Measurements from ENCODE around the gene CCNL2.
A peak's percentile ranks its signal among the peaks of the same experiment; 100 is the strongest.

The CCNL2 gene

GRCh38 chr1:1356166-1356795, 42.9 kb downstream of the CCNL2 start:
- DNase-seq (ENCODE audit: low read depth): no peak

GRCh38 chr1:1355416-1355815, 43.7 kb downstream of the CCNL2 start:
- no peak for DNase-seq (ENCODE audit: low read depth)

GRCh38 chr1:1354271-1355247, 44.6 kb downstream of the CCNL2 start:
- DNase-seq (ENCODE audit: low read depth): no peak

- no peak for DNase-seq (ENCODE audit: low read depth)
Observed at GRCh38 chr1:1353389-1354151, 45.6 kb downstream of the CCNL2 start.

GRCh38 chr1:1352786-1353388, 46.2 kb downstream of the CCNL2 start:
- DNase-seq (ENCODE audit: low read depth): no peak

GRCh38 chr1:1351511-1352427, 47.4 kb downstream of the CCNL2 start:
- DNase-seq (ENCODE audit: low read depth): no peak

GRCh38 chr1:1349256-1350012, 49.7 kb downstream of the CCNL2 start, which contains the start of gene DVL1:
Gene DVL1, minus strand, starts transcription at chr1:1349418. Its CDS starts 353 bp downstream, at chr1:1349065.
- no peak for DNase-seq (ENCODE audit: low read depth)

GRCh38 chr1:1348420-1349255, 50.5 kb downstream of the CCNL2 start:
- DNase-seq (ENCODE audit: low read depth): no peak

- DNase-seq (ENCODE audit: low read depth): no peak
Observed at GRCh38 chr1:1347663-1348419, 51.3 kb downstream of the CCNL2 start.

- DNase-seq (ENCODE audit: low read depth): no peak
Observed at GRCh38 chr1:1347026-1347595, 52.0 kb downstream of the CCNL2 start.

GRCh38 chr1:1346501-1346890, 52.6 kb downstream of the CCNL2 start:
- no peak for DNase-seq (ENCODE audit: low read depth)

- DNase-seq (ENCODE audit: low read depth): no peak
Observed at GRCh38 chr1:1345860-1346500, 53.2 kb downstream of the CCNL2 start.

- no peak for DNase-seq (ENCODE audit: low read depth)
Observed at GRCh38 chr1:1345384-1345783, 53.8 kb downstream of the CCNL2 start.

- peak; percentile 86 for DNase-seq (ENCODE audit: low read depth)
Observed at GRCh38 chr1:1344655-1345361, 54.3 kb downstream of the CCNL2 start.

GRCh38 chr1:1343811-1344421, 55.2 kb downstream of the CCNL2 start:
- no peak for DNase-seq (ENCODE audit: low read depth)

GRCh38 chr1:1342584-1343115, 56.5 kb downstream of the CCNL2 start:
- DNase-seq (ENCODE audit: low read depth): no peak
